ENCODE measurements around the gene UGT2A2.
A peak's percentile ranks its signal among the peaks of the same experiment; 100 is the strongest.

The UGT2A2 gene

GRCh38 chr4:69649207-69649606 is 9.8 kb upstream of the UGT2A2 start:
- TF ChIP-seq CTCF (IDR thresholded peaks at IDR 0.05): no peak

- TF ChIP-seq CTCF (IDR thresholded peaks at IDR 0.05): no peak
These were observed 3.5 kb upstream of the UGT2A2 start for GRCh38 chr4:69642961-69643360.

GRCh38 chr4:69640289-69640688 is 847 bp upstream of the UGT2A2 start:
- no peak for TF ChIP-seq CTCF (IDR thresholded peaks at IDR 0.05)

- peak; percentile 81 for TF ChIP-seq CTCF (IDR thresholded peaks at IDR 0.05)
These were observed 22.3 kb downstream of the UGT2A2 start for GRCh38 chr4:69617083-69617694.

- TF ChIP-seq CTCF (IDR thresholded peaks at IDR 0.05): no peak
These were observed 29.0 kb downstream of the UGT2A2 start for GRCh38 chr4:69610484-69610883.

- TF ChIP-seq CTCF (IDR thresholded peaks at IDR 0.05): no peak
These were observed 38.4 kb downstream of the UGT2A2 start for GRCh38 chr4:69601065-69601464.

- no peak for TF ChIP-seq CTCF (IDR thresholded peaks at IDR 0.05)
These were observed 39.4 kb downstream of the UGT2A2 start for GRCh38 chr4:69600013-69600412.

- no peak for TF ChIP-seq CTCF (IDR thresholded peaks at IDR 0.05)
These were observed 45.1 kb downstream of the UGT2A2 start for GRCh38 chr4:69594382-69594781.
